COLO668 (cell line): ENCODE data around the gene FBLN1.
A peak's percentile ranks its signal among the peaks of the same experiment; 100 is the strongest.
"Not testable (repeated sequence)": the region's sequence is repeated elsewhere in the genome, so short reads cannot be mapped to it uniquely, and the experiment has no call there.

ENCODE experiments used
- DNase-seq: peaks from one replicate; lab custom pipeline; 2025; ENCODE audit not compliant: unreplicated experiment; lab: John Stamatoyannopoulos, UW

The FBLN1 gene

GRCh38 chr22:45525480-45525879, 22.8 kb downstream of the FBLN1 start:
- no peak for DNase-seq

- DNase-seq = no peak
Observed at GRCh38 chr22:45526281-45526680, 23.6 kb downstream of the FBLN1 start.

- DNase-seq = no peak
Observed at GRCh38 chr22:45526768-45527360, 24.2 kb downstream of the FBLN1 start.

- DNase-seq = no peak
Observed at GRCh38 chr22:45527456-45527855, 24.8 kb downstream of the FBLN1 start.

GRCh38 chr22:45528046-45528445, 25.4 kb downstream of the FBLN1 start:
- DNase-seq = no peak

GRCh38 chr22:45529105-45529504, 26.4 kb downstream of the FBLN1 start:
- DNase-seq = no peak

- no peak for DNase-seq
Observed at GRCh38 chr22:45529971-45530575, 27.4 kb downstream of the FBLN1 start.

GRCh38 chr22:45531441-45532234, 29.0 kb downstream of the FBLN1 start:
- no peak for DNase-seq

- DNase-seq = no peak
Observed at GRCh38 chr22:45532235-45532631, 29.6 kb downstream of the FBLN1 start.

- peak; percentile 5 for DNase-seq
Observed at GRCh38 chr22:45533703-45534102, 31.0 kb downstream of the FBLN1 start.

GRCh38 chr22:45534339-45535192, 31.9 kb downstream of the FBLN1 start:
- DNase-seq = no peak

- no peak for DNase-seq
Observed at GRCh38 chr22:45535290-45535689, 32.6 kb downstream of the FBLN1 start.

GRCh38 chr22:45535835-45536234, 33.2 kb downstream of the FBLN1 start:
- not testable (repeated sequence) for DNase-seq

- peak; percentile 20 for DNase-seq
Observed at GRCh38 chr22:45537734-45538181, 35.1 kb downstream of the FBLN1 start.

GRCh38 chr22:45538281-45538680, 35.6 kb downstream of the FBLN1 start:
- no peak for DNase-seq

GRCh38 chr22:45540122-45540521, 37.4 kb downstream of the FBLN1 start:
- no peak for DNase-seq

- no peak for DNase-seq
Observed at GRCh38 chr22:45541382-45541979, 38.8 kb downstream of the FBLN1 start.

GRCh38 chr22:45542001-45542520, 39.4 kb downstream of the FBLN1 start:
- no peak for DNase-seq

GRCh38 chr22:45542736-45543135, 40.1 kb downstream of the FBLN1 start:
- not testable (repeated sequence) for DNase-seq

- no peak for DNase-seq
Observed at GRCh38 chr22:45543243-45543642, 40.6 kb downstream of the FBLN1 start.
